ENCODE results near the gene IL17REL. TPM values are rescaled to one million over a fixed set of nuclear protein-coding genes. Genes with fewer than 3 reads are reported as not detected.

Gene IL17REL
- total RNA-seq, 1 donor from 2014 or later, result not detected

- DNase-seq (ENCODE audit: low spot score in 2 of 2), result peak; percentile 10 to 69
- no peak for TF ChIP-seq CTCF (IDR thresholded peaks at IDR 0.05)
- Histone ChIP-seq H3K36me3 (peaks cover 18 to 22% of the 10 kb centered on the region in 2 donors), H3K4me3 (peak overlapping the region; percentile 85 to 89), H3K4me1 (peaks cover 0 to 40% of the 10 kb centered on the region in 2 donors), H3K9me3 (no peaks in the 10 kb centered on the region), H3K27me3 (no peaks in the 10 kb centered on the region), H3K27ac (peak overlapping the region; percentile 88 to 96)
- intact Hi-C loops (cut with DNase I), result loop anchor here (5.0 to 10.0 kb wide), 2 partner anchors 224 to 542 kb away; partner anchors contain the start of genes LMF2, NCAPH2 and TRABD
Measured at GRCh38 chr22:49962751-49963646, 49.6 kb downstream of the IL17REL start.

- H3K4me1 ChIP-seq, result peaks cover 0 to 33% of the 10 kb centered on the region in 2 donors
- H3K9me3 ChIP-seq, result no peaks in the 10 kb centered on the region
- H3K27ac ChIP-seq, result peak overlapping the region; percentile 88 to 96
- TF ChIP-seq CTCF (IDR thresholded peaks at IDR 0.05), result no peak
- DNase-seq (ENCODE audit: low spot score in 2 of 2), result peak; percentile 85 to 95
- H3K4me3 ChIP-seq, result peak overlapping the region; percentile 85 to 89
- H3K27me3 ChIP-seq, result no peaks in the 10 kb centered on the region
- intact Hi-C loops (cut with DNase I), result loop anchor here (5.0 to 10.0 kb wide), 2 partner anchors 225 to 543 kb away; partner anchors contain the start of genes LMF2, NCAPH2 and TRABD
- peaks cover 18 to 22% of the 10 kb centered on the region in 2 donors for H3K36me3 ChIP-seq
Measured at GRCh38 chr22:49962012-49962750, 50.4 kb downstream of the IL17REL start.

GRCh38 chr22:49961601-49962011 is 51.0 kb downstream of the IL17REL start:
- intact Hi-C loops (cut with DNase I), result loop anchor here (2.0 to 10.0 kb wide), 3 partner anchors 109 to 543 kb away; partner anchors contain the start of genes LMF2, NCAPH2, TRABD and ZBED4
- H3K36me3 ChIP-seq, result peaks cover 18 to 22% of the 10 kb centered on the region in 2 donors
- TF ChIP-seq CTCF (IDR thresholded peaks at IDR 0.05), result no peak
- peaks cover 0 to 28% of the 10 kb centered on the region in 2 donors for H3K4me1 ChIP-seq
- H3K9me3 ChIP-seq, result no peaks in the 10 kb centered on the region
- peak overlapping the region; percentile 85 to 89 for H3K4me3 ChIP-seq
- DNase-seq (ENCODE audit: low spot score in 2 of 2), result peak in 1 of 2 donors; percentile 64
- no peaks in the 10 kb centered on the region for H3K27me3 ChIP-seq
- H3K27ac ChIP-seq, result peak overlapping the region; percentile 88 to 96

DNA sequence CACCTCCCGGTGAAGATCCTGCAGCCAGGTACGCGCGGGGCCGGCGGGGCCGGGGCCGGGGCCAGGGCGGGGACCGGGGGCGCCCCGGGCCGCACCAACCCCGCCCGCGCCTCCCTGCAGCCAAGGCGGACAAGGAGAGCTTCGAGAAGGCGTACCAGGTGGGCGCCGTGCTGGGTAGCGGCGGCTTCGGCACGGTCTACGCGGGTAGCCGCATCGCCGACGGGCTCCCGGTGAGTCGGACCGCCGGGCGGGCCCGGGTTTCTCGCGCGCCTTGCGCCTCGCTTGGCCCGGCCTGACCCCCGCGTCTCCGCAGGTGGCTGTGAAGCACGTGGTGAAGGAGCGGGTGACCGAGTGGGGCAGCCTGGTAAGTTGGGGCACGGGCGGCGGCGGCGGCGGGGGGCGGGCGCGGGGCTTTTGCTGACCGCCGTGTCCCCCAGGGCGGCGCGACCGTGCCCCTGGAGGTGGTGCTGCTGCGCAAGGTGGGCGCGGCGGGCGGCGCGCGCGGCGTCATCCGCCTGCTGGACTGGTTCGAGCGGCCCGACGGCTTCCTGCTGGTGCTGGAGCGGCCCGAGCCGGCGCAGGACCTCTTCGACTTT is 51.5 kb downstream of the IL17REL start:
- Histone ChIP-seq H3K27ac (peak overlapping the region; percentile 88 to 96), H3K9me3 (no peaks in the 10 kb centered on the region), H3K4me1 (peaks cover 0 to 22% of the 10 kb centered on the region in 2 donors), H3K36me3 (peaks cover 18 to 22% of the 10 kb centered on the region in 2 donors), H3K27me3 (no peaks in the 10 kb centered on the region), H3K4me3 (peak overlapping the region; percentile 85 to 89)
- DNase-seq (ENCODE audit: low spot score in 2 of 2), result peak; percentile 7 to 76
- intact Hi-C loops (cut with DNase I), result loop anchor here (2.0 to 10.0 kb wide), 3 partner anchors 108 to 544 kb away; partner anchors contain the start of genes LMF2, NCAPH2, TRABD and ZBED4
- no peak for TF ChIP-seq CTCF (IDR thresholded peaks at IDR 0.05)

Measured in ascending aorta (tissue), 2 donors.